GF-D8 (cell line): Measurements from ENCODE around the gene ABCD1.

Source experiments
- DNase-seq: peaks from one replicate; lab custom pipeline; 2025; lab: John Stamatoyannopoulos, UW

ABCD1 gene

GRCh38 chrX:153763298-153763932, 38.8 kb downstream of the ABCD1 start:
- DNase-seq: no peak

DNA sequence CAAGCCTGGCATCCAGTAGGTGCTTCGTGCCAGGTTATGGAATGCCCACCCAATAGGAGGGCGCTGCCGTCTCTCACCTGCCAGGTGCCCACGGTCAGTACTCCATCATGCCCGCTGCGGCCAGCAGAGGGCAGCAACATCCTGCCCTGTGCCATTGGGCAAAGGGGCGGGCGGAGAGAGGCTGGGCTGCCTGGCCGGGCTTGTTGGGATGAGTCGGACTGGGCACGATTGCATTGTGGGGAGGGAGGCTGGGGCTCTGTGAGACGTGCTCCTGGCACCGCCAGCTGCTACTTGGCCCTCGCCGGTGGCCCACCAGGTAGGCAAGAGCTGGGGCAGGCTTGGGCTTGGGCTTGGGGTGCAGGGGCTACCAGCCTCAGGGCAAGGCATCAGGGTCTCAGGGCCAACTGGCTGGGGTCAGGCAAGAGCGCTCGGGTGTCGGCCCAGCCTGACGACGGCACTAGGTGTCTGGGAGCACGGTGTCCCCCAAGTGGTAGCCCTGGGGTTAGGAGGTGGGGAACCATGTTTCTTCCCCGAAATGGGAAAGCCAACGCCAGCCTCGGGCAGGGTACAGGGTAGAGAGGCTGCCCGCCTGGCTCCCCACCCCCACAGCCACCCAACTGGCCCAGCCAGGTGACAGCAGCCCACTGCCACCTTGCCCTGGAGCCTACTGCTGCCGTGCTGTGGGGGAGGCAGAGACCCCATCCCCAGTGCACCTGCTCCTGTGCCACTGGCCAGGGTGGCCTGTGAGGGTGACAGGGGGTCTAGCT, 39.5 kb downstream of the ABCD1 start, which contains the start of gene PLXNB3:
Gene PLXNB3, plus strand, starts transcription at position 261 of the 767 bp plus-strand sequence. CDS start 1,287 bp downstream, outside the sequence.
- no peak for DNase-seq

GRCh38 chrX:153764786-153765137, 40.1 kb downstream of the ABCD1 start:
- no peak for DNase-seq

- DNase-seq: no peak
These were observed 40.8 kb downstream of the ABCD1 start for GRCh38 chrX:153765138-153766079.

- DNase-seq: no peak
These were observed 41.6 kb downstream of the ABCD1 start for GRCh38 chrX:153766098-153766817.

DNA sequence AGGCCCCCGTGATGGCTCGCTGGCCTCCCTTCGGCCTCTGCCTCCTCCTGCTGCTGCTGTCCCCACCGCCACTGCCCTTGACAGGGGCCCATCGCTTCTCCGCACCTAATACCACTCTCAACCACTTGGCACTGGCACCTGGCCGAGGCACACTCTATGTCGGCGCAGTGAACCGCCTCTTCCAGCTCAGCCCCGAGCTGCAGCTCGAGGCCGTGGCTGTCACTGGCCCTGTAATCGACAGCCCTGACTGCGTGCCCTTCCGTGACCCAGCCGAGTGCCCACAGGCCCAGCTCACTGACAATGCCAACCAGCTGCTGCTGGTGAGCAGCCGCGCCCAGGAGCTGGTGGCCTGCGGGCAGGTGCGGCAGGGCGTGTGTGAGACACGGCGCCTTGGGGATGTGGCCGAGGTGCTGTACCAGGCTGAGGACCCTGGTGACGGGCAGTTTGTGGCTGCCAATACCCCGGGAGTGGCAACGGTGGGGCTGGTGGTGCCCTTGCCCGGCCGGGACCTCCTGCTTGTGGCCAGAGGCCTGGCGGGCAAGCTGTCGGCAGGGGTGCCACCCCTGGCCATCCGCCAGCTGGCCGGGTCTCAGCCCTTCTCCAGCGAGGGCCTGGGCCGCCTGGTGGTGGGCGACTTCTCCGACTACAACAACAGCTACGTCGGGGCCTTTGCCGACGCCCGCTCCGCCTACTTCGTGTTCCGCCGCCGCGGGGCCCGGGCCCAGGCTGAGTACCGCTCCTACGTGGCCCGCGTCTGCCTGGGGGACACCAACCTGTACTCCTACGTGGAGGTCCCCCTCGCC, 42.4 kb downstream of the ABCD1 start:
- DNase-seq: no peak

DNA sequence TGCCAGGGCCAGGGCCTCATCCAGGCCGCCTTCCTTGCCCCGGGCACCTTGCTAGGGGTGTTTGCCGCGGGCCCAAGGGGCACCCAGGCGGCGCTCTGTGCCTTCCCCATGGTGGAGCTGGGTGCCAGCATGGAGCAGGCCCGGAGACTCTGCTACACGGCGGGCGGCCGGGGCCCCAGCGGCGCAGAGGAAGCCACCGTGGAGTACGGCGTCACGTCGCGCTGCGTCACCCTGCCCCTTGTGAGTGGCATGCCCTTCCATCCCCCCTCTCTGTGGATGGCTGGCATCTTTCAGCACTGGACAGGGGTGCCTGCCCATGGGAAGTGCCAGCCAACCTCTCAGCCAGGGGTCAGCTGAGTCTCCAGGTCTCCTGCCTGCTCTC, 43.0 kb downstream of the ABCD1 start:
- DNase-seq: no peak

DNA sequence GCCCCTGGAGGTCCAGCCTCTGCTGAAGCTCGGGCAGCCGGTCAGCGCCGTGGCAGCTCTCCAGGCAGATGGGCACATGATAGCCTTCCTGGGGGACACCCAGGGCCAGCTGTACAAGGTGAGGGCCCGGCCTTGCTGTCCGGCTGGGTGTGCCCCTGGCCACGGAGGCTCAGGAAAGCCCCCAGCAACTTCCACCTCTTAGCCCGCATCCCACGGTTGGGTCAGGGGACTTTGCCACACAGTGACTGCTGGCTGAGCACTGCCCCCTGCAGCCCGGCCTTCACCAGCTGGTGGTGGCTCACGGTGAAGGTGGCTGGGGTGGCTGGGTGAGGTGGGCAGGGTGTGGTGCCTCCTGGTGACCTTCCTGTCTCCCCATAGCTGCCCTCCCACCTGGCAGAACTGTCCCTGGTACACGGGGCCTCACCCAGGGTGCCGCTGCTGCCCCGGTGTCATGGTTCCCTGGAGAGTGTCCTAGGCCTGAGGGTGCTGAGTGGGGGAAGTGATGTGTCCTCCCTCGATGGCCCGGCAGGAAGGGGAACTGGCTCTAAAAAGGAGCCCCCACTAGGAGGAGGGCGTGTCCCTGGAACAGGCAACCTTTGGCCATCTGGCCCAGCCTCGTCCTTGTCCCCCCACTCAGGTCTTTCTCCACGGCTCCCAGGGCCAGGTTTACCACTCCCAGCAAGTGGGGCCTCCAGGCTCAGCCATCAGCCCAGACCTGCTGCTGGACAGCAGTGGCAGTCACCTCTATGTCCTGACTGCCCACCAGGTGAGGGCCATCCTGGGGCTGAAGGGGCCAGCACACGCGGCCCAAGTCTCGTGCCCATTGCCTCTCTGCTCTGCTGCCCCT, 43.9 kb downstream of the ABCD1 start:
- DNase-seq: no peak

GRCh38 chrX:153769158-153769864, 44.7 kb downstream of the ABCD1 start:
- no peak for DNase-seq

GRCh38 chrX:153769865-153770600, 45.4 kb downstream of the ABCD1 start:
- no peak for DNase-seq

DNA sequence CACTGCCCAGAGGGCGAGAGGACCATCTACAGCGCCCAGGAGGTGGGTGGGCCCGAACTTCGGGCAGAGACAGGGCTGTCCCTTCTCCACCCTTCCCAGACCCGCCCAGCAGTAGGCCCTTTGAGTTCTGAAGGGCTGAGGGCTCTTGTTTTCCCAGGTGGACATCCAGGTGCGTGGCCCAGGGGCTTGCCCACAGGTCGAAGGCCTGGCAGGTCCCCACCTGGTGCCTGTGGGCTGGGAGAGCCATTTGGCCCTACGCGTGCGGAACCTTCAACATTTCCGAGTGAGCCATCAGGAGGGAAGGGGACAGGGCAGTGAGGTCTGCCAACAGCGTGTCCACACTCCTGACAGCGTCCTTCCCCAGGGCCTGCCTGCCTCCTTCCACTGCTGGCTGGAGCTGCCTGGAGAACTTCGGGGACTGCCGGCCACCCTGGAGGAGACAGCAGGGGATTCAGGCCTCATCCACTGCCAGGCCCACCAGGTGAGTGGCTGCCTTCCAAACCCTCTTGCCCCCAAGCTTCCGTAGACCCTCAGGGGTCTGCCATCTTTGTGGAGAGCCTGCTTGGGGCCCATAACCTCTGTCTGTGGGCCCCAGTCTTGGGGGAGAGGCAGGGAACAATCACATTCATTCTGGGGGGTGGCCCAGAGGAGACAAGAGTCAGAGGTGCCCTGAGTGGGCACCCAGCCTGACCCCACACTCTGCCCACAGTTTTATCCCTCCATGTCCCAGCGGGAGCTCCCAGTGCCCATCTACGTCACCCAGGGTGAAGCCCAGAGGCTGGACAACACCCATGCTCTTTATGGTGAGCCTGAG, 46.2 kb downstream of the ABCD1 start:
- no peak for DNase-seq

GRCh38 chrX:153771415-153772315, 47.0 kb downstream of the ABCD1 start:
- no peak for DNase-seq

- DNase-seq: no peak
These were observed 47.9 kb downstream of the ABCD1 start for GRCh38 chrX:153772316-153773217.

- no peak for DNase-seq
These were observed 48.6 kb downstream of the ABCD1 start for GRCh38 chrX:153773218-153773611.

GRCh38 chrX:153773741-153774575, 49.3 kb downstream of the ABCD1 start:
- DNase-seq: no peak
